Stimulated activated memory B cell treated with anti-CD40 and anti-IgM and Interleukin-4, amounts not matched to agents 10 μg/mL and 1 μg/mL and 100 μg/mL, for 72 hours (primary cell): ENCODE results near the gene LNX1.
"Not testable (repeated sequence)": the region's sequence is repeated elsewhere in the genome, so short reads cannot be mapped to it uniquely, and the experiment has no call there.

ENCODE experiments used
- ATAC-seq: fragments of 150-1000 bp; cut with Tn5 transposase; 2 replicates; pipeline ENCODE4 v1.10.0; 2021
- H3K27ac Mint-ChIP-seq: one replicate; pipeline ENCODE4 v1.8.0; 2022; ENCODE audit warnings: mild to moderate bottlenecking, mixed read lengths
- H3K27me3 Mint-ChIP-seq: one replicate; pipeline ENCODE4 v1.8.0; 2022; ENCODE audit warnings: mixed read lengths
- H3K36me3 Mint-ChIP-seq: one replicate; pipeline ENCODE4 v1.8.0; 2022; ENCODE audit warnings: mixed read lengths
- H3K4me1 Mint-ChIP-seq: one replicate; pipeline ENCODE4 v1.8.0; 2022; ENCODE audit warnings: mixed read lengths
- H3K4me3 Mint-ChIP-seq: one replicate; pipeline ENCODE4 v1.8.0; 2022; ENCODE audit warnings: mild to moderate bottlenecking, moderate library complexity, mixed read lengths
- H3K9me3 Mint-ChIP-seq: one replicate; pipeline ENCODE4 v1.8.0; 2022; ENCODE audit warnings: mixed read lengths

Gene LNX1

GRCh38 chr4:53490161-53490956 is 100.9 kb downstream of the LNX1 start:
- Mint-ChIP-seq H3K27ac (no peak overlapping the region), H3K4me3 (no peak overlapping the region), H3K36me3 (no peaks in the 10 kb centered on the region), H3K4me1 (no peaks in the 10 kb centered on the region), H3K9me3 (no peaks in the 10 kb centered on the region), H3K27me3 (peaks cover 23% of the 10 kb centered on the region)
- ATAC-seq: no peak

- ATAC-seq: no peak
- Mint-ChIP-seq H3K27me3 (peaks cover 23% of the 10 kb centered on the region), H3K4me1 (no peaks in the 10 kb centered on the region), H3K4me3 (no peak overlapping the region), H3K9me3 (no peaks in the 10 kb centered on the region), H3K36me3 (no peaks in the 10 kb centered on the region), H3K27ac (no peak overlapping the region)
Observed at GRCh38 chr4:53489279-53489889, 101.9 kb downstream of the LNX1 start.

DNA sequence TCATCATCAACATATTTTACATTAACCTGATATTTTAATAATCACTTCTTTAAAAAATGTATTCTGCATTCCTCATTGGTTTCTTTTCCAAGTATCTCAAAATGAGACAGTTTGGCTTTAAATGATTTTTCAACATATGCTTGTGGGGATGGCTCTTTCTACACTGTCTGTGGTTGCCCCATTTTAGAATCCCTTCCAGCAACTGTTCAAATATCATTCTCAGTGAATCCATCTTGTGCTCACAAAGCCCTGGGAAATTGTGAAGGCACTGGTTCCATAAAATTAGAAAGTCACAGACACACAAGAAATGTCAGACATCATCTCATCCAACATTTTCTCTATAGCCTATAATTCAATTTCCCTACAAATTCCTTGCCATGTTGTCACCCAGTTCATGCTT is 103.5 kb downstream of the LNX1 start:
- Mint-ChIP-seq H3K4me3 (no peak overlapping the region), H3K27ac (no peak overlapping the region), H3K9me3 (no peaks in the 10 kb centered on the region), H3K36me3 (no peaks in the 10 kb centered on the region), H3K27me3 (peaks cover 33% of the 10 kb centered on the region), H3K4me1 (no peaks in the 10 kb centered on the region)
- no peak for ATAC-seq

- Mint-ChIP-seq H3K4me1 (no peaks in the 10 kb centered on the region), H3K4me3 (no peak overlapping the region), H3K27me3 (peaks cover 34% of the 10 kb centered on the region), H3K27ac (no peak overlapping the region), H3K36me3 (no peaks in the 10 kb centered on the region), H3K9me3 (no peaks in the 10 kb centered on the region)
- ATAC-seq: no peak
Observed at GRCh38 chr4:53485658-53486040, 105.6 kb downstream of the LNX1 start.

DNA sequence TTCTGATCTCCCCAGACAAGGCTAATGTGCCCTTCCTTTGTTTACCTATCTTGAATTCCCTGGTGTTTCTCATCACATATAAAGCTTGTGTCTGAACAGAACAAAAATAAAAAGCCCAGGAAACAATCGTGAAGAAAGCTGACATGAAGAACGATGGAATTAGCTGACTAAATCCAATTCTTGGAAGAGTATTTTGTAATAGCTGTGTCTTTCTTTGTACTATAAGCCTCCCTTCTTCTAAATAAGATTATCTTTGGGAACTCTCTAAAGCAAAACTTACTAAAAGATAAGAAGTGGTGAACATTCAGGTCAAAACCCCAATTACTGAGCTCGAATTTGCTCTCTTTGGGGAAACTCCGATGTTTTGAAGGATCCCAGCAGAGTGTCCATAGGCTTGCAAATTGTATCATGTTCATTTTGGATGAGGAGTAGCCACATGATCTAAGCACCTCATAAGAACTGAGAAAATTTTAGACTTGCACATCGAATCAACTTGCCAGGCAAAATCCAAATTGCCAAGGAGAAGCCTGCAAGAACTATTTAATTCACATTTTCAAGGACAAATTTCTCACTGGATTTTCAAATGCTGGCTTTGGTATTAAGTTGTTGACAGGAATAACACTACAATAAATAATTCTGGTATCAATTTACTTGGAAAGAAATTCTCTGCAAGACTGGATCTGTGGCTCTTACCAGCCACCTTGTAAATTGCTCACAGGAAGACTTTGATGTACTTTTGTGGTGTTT is 106.2 kb downstream of the LNX1 start:
- H3K9me3 Mint-ChIP-seq: no peaks in the 10 kb centered on the region
- no peak for ATAC-seq
- no peaks in the 10 kb centered on the region for H3K36me3 Mint-ChIP-seq
- peaks cover 34% of the 10 kb centered on the region for H3K27me3 Mint-ChIP-seq
- no peaks in the 10 kb centered on the region for H3K4me1 Mint-ChIP-seq
- no peak overlapping the region for H3K4me3 Mint-ChIP-seq
- H3K27ac Mint-ChIP-seq: no peak overlapping the region

DNA sequence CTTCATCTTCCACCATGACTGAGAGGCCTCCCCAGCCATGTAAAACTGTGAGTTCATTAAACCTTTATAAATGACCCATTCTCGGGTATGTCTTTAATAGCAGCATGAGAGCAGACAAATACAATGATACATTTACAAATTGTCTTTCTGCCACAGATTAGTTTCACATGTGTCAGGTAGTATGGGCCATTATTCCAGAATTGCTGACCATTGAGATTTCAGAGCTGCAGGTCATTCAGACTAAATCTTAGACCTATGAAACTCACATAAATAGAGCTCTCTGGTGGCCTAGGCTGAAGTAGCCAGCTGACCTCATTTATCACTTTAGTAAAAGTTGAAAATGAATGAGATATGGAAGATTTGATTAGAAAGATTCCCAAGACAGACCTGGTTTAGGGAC is 108.0 kb downstream of the LNX1 start:
- Mint-ChIP-seq H3K36me3 (no peaks in the 10 kb centered on the region), H3K27ac (no peak overlapping the region), H3K4me3 (no peak overlapping the region), H3K4me1 (no peaks in the 10 kb centered on the region), H3K27me3 (peaks cover 29% of the 10 kb centered on the region), H3K9me3 (no peaks in the 10 kb centered on the region)
- no peak for ATAC-seq

- H3K36me3 Mint-ChIP-seq: no peaks in the 10 kb centered on the region
- peaks cover 19% of the 10 kb centered on the region for H3K27me3 Mint-ChIP-seq
- H3K9me3 Mint-ChIP-seq: no peaks in the 10 kb centered on the region
- no peaks in the 10 kb centered on the region for H3K4me1 Mint-ChIP-seq
- no peak for ATAC-seq
- no peak overlapping the region for H3K27ac Mint-ChIP-seq
- H3K4me3 Mint-ChIP-seq: no peak overlapping the region
Observed at GRCh38 chr4:53481586-53481985, 109.7 kb downstream of the LNX1 start.

GRCh38 chr4:53480909-53481308 is 110.4 kb downstream of the LNX1 start:
- no peak for ATAC-seq
- Mint-ChIP-seq H3K27ac (no peak overlapping the region), H3K27me3 (peaks cover 12% of the 10 kb centered on the region), H3K4me1 (no peaks in the 10 kb centered on the region), H3K4me3 (no peak overlapping the region), H3K36me3 (no peaks in the 10 kb centered on the region), H3K9me3 (no peaks in the 10 kb centered on the region)

DNA sequence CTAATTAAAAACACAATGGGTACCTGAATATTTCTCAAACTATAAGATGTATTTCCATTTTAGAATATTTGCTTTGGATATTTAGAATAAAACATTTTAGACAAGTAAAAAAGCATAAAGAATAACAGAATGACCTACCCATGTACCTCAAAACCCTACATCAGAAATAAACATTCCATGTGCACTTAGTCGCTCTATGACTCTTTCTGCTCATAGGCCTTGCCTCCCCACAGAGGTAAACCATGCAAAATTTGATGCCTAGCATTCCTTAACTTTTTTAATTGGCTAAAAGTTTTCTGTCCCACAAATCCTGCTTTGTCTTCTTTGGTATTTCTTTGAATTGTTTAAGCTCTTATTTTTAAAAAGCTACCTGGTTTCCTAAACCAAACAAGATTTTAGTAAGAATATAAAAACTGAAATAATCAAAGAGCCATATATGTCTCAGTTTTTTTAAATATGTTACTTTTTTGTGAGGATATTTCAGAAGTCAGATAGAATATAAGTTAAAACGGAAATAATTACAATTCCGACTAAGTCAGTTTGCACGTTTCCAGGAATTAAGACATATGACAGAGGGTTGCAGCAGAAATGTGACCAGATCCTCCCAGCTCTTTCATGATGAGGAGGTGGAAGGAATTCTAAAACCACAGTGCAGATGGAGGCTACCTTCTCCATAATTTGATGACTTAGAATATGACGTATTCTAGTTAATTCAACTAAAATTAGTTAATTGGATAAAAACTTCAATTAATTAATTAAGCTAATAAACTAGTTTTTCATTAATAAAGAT is 111.4 kb downstream of the LNX1 start:
- Mint-ChIP-seq H3K36me3 (no peaks in the 10 kb centered on the region), H3K4me1 (no peaks in the 10 kb centered on the region), H3K9me3 (no peaks in the 10 kb centered on the region), H3K27ac (no peak overlapping the region), H3K27me3 (peaks cover 11% of the 10 kb centered on the region), H3K4me3 (no peak overlapping the region)
- no peak for ATAC-seq

- no peak overlapping the region for H3K4me3 Mint-ChIP-seq
- no peaks in the 10 kb centered on the region for H3K9me3 Mint-ChIP-seq
- no peak for ATAC-seq
- no peaks in the 10 kb centered on the region for H3K36me3 Mint-ChIP-seq
- H3K27me3 Mint-ChIP-seq: peaks cover 11% of the 10 kb centered on the region
- H3K4me1 Mint-ChIP-seq: no peaks in the 10 kb centered on the region
- no peak overlapping the region for H3K27ac Mint-ChIP-seq
Observed at GRCh38 chr4:53478671-53479456, 112.4 kb downstream of the LNX1 start.

- Mint-ChIP-seq H3K9me3 (peaks cover 10% of the 10 kb centered on the region), H3K4me3 (no peak overlapping the region), H3K4me1 (no peaks in the 10 kb centered on the region), H3K27ac (no peak overlapping the region), H3K27me3 (no peaks in the 10 kb centered on the region), H3K36me3 (no peaks in the 10 kb centered on the region)
- ATAC-seq: no peak
Observed at GRCh38 chr4:53477636-53478035, 113.7 kb downstream of the LNX1 start.

DNA sequence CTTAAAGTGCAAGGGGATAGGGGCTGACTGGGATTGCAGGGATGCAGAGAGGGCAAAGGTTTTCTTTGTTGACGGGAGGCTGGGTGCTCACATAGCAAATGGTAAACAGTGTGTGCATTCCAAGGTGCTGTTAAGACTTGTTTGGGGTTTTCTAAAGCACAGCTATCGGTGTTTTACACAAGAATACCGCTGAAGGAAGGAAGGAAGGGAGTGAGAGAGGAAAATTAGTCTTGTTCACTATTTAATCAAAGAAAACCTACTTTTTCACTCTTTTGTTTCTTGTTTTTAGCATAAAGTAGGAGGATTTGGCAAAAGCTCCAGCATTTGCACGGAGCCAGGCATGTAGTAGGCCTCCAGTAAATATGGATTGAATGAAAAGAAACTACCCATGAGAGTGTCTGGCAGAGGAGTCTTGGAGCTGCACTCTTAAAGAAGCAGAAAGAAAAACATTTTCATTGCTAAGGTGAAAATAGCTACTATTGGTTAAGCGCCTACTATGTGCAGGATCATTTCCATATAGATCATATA is 114.2 kb downstream of the LNX1 start:
- H3K9me3 Mint-ChIP-seq: peaks cover 12% of the 10 kb centered on the region
- H3K27ac Mint-ChIP-seq: no peak overlapping the region
- no peaks in the 10 kb centered on the region for H3K4me1 Mint-ChIP-seq
- ATAC-seq: no peak
- H3K36me3 Mint-ChIP-seq: no peaks in the 10 kb centered on the region
- H3K4me3 Mint-ChIP-seq: no peak overlapping the region
- no peaks in the 10 kb centered on the region for H3K27me3 Mint-ChIP-seq

- no peaks in the 10 kb centered on the region for H3K4me1 Mint-ChIP-seq
- H3K36me3 Mint-ChIP-seq: no peaks in the 10 kb centered on the region
- H3K4me3 Mint-ChIP-seq: no peak overlapping the region
- H3K9me3 Mint-ChIP-seq: peaks cover 12% of the 10 kb centered on the region
- no peak for ATAC-seq
- H3K27me3 Mint-ChIP-seq: no peaks in the 10 kb centered on the region
- no peak overlapping the region for H3K27ac Mint-ChIP-seq
Observed at GRCh38 chr4:53476232-53477037, 114.9 kb downstream of the LNX1 start.

DNA sequence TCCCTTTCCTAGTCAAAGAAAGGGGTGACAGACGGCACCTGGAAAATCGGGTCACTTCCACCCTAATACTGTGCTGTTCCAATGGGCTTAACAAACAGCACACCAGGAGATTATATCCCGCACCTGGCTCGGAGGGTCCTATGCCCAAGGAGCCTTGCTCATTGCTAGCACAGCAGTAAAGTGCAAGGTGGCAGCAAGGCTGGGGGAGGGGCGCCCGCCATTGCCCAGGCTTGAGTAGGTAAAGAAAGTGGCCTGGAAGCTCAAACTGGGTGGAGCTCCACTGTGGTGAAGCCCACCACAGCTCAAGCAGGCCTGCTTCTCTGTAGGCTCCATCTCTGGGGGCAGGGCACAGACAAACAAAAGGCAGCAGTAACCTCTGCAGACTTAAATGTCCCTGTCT is 124.7 kb downstream of the LNX1 start:
- Mint-ChIP-seq H3K9me3 (peaks cover 14% of the 10 kb centered on the region), H3K36me3 (peaks cover 16% of the 10 kb centered on the region)
- not testable (repeated sequence) for H3K4me3 Mint-ChIP-seq, H3K27ac Mint-ChIP-seq, H3K27me3 Mint-ChIP-seq, ATAC-seq, H3K4me1 Mint-ChIP-seq
